GM18867 (cell line): ENCODE results near the gene DGLUCY.
"Not testable (repeated sequence)": the region's sequence is repeated elsewhere in the genome, so short reads cannot be mapped to it uniquely, and the experiment has no call there.

Source experiments
- ATAC-seq: cut with Tn5 transposase; IDR thresholded peaks from one replicate; pipeline ENCODE4 v1.9.1; 2021; ENCODE audit warnings: mild to moderate bottlenecking, moderate library complexity; ENCODE audit not compliant: unreplicated experiment

DGLUCY gene

GRCh38 chr14:91113829-91114078 is at the start of gene DGLUCY:
Gene DGLUCY (plus strand): TSS chr14:91114073. CDS start chr14:91160295, 46,222 bp downstream.
- peak; percentile 62 for ATAC-seq

DNA sequence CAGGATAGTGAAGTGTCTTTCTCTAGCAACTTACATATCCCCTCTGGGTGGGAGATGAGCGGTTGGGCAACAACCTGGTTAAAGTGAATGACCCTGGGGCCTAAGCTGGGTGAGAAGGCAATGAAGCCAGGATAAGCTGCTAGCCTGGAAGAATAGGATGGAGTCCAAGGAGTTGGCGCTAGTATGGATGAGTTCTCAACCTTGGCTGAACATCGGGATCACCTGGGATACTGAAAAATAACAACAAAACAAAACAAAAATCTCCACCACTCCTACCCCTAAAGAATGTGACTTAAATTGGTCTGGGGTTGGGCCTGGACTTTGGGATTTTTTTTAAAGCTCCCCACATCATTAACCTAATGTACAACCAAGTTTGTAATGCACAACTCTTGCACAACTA is 48.6 kb upstream of the DGLUCY start:
- no peak for ATAC-seq

GRCh38 chr14:91067186-91067585 is 46.7 kb upstream of the DGLUCY start:
- ATAC-seq: no peak

DNA sequence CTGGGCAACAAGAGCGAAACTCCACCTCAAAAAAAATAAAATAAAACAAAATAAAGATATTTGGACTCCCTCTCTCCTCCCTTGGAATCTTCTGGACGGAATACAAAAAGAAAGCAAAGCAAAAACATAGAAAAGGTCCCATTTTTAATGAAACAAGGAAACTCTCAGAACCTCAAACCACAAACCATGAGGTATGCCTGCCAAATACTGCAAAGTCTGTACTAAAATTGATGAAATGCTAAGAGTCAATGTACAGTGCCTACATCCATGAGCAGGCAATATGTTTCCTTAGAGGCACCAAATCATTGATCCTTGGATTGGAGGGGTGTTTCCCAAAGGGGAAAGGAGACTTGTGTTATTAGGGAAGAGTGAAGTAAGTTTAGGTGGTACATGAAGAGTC is 45.2 kb upstream of the DGLUCY start:
- no peak for ATAC-seq

DNA sequence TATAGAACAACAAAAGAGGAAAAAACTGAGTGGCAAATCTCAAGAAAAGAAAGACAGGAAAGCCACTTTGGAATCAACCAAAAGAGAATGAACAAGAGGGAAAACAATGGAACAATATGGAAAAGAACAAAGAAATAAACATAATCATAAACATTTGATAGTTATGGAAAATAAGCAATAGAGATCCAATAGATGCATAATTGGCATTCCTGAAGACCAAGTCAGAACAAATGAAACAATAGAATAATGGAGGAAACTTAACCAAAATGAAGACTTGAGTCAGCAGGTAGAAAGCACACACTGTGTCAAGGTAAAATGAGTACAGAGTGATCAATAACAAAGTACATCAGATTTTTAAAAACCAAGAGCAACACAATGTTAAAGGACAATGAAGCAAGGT is 43.3 kb upstream of the DGLUCY start:
- ATAC-seq: no peak

DNA sequence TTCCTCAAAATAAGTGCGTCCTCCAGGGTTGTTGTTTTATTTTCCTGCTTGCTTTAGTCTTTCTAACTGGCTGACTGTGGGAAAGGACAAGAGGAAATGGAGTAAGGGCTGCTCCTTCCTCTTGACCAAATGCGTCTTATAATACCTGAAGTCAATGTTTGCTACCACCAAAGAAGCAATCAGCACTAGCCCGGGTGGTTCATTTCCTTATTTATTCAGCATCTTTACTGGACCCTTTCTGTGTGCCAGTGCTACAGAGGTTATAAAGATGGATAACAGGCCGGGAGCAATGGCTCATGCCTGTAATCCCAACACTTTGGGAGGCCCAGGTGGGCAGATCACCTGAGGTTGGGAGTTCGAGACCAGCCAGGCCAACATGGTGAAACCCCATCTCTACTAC is 38.3 kb upstream of the DGLUCY start:
- no peak for ATAC-seq

DNA sequence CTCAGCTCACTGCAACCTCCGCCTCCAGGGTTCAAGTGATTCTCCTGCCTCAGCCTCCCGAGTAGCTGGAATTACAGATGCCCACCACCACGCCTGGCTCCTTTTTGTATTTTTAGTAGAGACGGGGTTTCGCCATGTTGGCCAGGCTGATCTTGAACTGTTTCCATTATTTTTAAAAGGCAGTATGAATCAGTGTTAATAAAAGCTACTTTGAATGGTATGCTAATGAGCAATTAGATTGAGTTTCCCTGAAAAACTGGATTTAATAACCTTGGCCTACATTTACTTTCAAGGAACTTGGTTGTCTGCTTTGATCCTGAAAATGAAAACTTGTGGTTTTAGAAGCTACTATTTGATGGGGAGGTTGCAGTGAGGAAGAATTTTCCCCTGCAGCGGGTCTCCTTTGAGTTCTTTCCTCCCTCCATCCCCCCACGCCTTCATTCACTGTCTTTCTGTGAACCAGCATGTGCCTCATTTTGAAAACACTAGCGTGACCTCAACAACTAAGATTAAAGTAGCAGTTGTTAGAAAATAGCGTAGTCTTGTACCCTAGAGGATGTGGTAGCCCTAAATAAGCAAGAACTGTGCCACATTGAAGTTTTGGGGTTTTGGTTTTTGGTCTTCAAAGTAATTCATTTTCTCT is 35.7 kb upstream of the DGLUCY start:
- peak; percentile 68 for ATAC-seq

GRCh38 chr14:91080071-91080470 is 33.8 kb upstream of the DGLUCY start:
- no peak for ATAC-seq

DNA sequence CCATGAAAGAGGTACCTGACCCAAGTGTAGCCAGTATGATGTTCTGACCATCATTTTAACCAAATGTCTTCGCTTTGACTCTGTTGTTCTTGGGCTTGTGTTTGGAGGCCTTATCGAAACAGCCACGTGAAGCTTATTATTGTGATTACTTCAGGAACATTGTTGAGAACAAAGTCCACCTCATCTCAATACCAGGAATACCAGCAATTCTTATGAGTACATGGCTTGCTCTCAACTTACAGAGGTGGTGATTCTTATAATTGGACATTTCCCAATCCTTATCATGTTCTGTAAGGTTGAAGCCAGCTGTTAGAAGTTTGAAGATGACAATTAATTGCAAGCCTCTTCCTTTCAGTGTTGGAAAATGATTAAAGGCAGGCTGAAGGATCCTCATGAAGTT is 31.6 kb upstream of the DGLUCY start:
- no peak for ATAC-seq

DNA sequence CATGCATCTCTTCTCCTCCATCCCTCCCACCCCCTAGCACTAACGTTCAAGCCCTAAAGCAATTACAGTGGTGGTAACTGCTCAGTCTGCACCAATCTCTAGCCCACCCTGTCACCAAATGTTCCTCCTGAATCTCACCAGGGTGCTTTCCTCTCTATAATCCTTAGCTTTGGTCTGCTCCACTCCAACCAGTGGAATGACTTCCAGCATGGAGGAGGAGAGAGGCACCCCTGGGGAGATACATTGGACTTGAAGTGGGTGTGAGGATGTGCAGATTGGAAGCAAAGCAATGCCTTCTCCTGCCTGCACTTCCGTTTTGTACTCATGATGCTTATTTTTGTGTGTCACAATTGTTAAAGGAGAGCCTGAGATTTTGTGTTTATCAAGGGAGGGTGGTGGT is 29.4 kb upstream of the DGLUCY start:
- ATAC-seq: no peak

DNA sequence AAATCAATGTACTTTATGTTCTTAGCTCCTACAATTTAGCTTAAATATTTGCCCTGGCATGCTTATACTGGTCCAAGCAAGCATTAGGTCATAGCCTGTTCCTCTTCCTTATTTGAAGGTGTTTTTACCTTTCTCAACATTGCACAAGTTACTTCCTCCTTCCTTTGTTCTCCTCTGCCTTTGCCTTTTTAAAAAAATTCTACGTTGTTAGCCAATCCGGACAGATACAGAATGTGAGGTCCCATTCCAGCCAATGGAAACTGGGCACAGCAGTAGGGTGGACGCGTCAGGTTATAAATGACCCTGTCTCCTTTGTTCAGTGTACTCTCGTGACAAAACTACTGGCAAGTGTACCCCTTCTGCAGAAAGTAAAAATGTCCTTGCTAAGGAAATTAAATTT is 26.4 kb upstream of the DGLUCY start:
- not testable (repeated sequence) for ATAC-seq

DNA sequence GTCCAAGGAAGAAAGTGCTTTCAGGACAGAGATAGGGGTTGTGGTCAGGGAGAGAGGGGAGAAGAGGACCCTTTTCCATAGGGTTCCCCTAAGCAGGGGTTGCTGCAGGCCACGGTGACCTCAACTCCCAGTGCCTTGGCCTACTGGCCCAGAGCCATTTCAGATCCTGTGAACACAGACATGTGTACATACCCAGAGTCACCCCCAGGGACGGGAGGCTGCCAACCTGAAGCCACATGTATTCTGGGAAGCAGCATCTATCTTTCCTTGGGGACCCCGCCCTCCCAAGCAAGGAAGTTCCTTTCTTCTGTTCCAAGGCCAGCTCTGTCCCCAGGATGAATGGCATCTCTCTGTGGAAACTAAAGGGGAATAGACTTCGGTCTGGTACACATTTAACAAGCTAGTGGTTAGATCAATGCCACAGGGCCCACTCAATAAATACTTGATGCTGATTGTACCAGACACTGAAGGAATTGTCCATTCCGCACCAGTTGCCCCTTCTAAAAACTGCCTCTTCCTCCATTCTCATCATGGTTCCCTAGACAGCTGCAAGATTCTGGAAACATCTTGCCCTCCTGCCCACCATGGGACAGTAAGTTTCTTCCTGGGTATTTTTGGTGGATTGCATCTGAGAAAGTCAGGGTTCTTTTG is 25.2 kb upstream of the DGLUCY start:
- ATAC-seq: no peak

DNA sequence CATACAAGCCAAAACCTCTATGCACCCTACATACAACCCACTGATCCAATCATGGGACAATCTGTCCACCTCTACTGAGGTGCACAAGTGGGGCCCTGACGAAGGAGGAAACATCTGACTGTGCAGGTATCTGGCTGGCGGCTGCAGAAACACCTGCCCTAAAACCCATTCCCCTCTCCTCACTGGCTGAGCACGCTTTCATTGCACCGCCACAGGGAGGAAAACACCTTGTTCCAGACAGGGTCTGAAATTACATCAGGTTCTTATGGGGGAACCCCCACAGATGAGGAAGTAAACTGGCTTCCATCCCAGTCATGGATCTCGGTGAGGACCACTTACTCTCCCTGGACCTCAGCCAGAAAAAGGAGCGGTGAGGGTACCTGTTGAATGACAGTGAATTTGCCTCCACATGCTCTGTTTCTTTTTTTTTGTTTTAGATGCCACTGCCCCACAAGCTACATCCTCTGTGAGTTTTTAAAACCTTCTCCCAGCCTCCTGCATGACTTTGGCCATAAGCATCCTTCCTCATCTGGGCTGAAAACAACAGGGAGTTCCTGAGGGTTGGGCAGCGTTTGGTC is 23.8 kb upstream of the DGLUCY start:
- ATAC-seq: no peak

DNA sequence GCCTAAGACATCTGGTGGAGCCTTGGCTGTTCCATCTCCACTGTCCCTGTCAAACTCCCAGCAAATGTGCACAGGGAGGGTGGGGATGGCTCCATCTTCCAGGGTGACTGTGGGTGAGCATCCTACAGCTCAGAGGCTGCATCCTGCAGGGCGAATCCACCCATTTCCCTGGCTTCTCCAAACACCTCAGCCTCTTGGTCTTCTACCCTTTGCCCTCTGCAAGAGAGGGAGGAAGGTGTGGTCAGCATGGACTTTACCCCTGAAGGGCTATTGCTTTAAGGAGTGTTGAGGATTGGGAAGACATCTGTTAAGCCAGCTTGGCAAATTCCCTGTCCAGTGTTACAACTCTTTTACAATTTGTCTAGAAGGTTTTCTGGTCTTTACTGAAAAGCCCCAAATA is 23.1 kb upstream of the DGLUCY start:
- no peak for ATAC-seq

- ATAC-seq: no peak
Measured at GRCh38 chr14:91092073-91092472, 21.8 kb upstream of the DGLUCY start.

GRCh38 chr14:91093743-91094472 is 20.0 kb upstream of the DGLUCY start:
- not testable (repeated sequence) for ATAC-seq

GRCh38 chr14:91094772-91095171 is 19.1 kb upstream of the DGLUCY start:
- ATAC-seq: no peak

- no peak for ATAC-seq
Measured at GRCh38 chr14:91095178-91095577, 18.7 kb upstream of the DGLUCY start.

DNA sequence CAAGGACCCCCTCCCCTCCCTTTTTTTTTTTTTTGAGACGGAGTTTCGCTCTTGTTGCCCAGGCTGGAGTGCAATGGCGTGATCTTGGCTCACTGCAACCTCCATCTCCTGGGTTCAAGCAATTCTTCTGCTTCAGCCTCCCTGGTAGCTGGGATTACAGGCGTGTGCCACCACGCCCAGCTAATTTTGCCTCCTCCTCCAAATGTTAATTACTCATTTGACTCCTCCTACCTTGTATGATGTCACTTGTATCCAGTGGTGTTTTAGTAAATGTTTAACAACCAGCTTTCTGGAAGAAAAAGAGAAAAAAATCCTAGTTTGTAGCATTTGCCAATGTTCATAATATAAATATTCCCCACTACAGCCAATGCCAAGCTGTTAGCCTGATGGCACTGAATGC is 16.2 kb upstream of the DGLUCY start:
- ATAC-seq: not testable (repeated sequence)

- no peak for ATAC-seq
Measured at GRCh38 chr14:91098591-91098990, 15.3 kb upstream of the DGLUCY start.

DNA sequence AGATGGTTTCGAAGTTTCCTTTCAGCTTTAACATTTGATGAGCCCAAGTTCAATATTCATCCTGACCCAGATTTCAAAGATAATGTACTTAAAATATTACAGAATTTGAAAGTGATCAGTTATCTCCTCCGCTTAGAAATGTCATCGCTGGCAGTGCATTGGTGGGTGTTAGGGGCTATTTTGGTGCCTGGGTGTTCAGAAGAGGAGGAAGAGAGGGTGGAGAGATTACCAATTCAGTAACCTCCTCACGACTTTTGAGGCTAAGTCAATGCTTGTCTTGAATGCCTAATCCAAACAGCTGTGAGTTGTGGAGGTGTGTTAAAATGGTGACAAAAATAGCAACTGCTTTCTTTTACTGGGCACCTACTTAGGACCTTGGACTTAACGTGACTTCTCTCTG is 13.8 kb upstream of the DGLUCY start:
- no peak for ATAC-seq

DNA sequence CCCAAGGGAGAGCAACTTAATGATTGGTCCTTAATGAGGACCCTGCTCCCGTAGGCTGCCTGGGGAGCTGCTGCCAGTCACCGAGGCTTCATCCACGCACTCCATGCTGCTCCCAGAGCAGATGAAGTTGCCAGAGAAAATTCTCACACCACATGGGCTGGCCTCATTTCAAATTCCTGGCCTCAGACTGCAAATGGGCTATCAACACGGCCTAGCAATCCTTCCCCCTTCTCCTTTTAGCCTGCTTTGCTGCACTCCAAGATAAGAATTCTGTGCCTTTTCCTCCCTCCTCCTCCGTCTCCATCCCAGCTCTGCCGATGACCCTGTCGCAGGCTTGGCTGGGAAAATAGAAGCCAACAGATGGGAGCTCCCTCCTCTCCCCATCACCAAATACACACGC is 10.8 kb upstream of the DGLUCY start:
- no peak for ATAC-seq
